Measurements from ENCODE around the gene CHST3.
A peak's percentile ranks its signal among the peaks of the same experiment; 100 is the strongest.

The CHST3 gene

DNA sequence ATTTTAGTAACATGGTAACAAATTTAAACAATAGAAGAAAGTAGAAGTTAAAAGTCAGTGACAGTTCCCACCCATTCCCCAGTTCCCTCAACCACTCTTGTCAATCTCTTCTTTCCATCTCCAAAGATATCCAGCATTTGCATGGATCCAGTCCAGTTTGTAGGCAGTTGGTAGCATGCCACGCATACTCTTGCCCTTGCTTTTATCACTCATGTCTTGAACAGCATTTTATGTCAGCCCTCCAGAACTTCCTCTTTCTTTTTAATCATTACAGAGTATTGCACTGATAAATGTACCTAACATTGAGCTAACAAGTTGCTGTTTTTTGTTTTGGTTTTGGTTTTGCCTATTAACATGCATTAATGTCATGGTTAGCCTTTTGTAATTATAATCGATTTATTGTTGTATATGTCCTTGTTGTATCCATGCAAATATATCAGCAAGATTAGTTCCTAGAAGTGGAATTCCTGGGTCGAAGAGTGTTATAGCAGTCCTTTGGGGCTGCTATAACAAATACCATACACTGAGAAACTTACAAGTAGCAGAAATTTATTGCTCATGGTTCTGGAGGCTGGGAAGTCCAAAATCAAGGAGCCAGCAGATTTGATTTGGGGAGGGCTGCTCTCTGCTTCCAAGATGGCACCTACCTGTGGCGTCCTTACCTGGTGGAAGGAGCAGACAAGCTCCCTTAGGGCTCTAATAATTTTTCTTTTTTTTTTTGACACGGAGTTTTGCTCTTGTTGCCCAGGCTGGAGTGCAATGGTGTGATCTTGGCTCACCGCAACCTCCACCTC, 25.7 kb downstream of the CHST3 start:
- no peaks in the 10 kb centered on the region for H3K27me3 ChIP-seq (ENCODE audit: low read depth, low read length)
- no peak overlapping the region for H3K4me3 ChIP-seq (ENCODE audit: low read length)
- H3K27ac ChIP-seq (ENCODE audit: low read length): no peak overlapping the region
- H3K9ac ChIP-seq (ENCODE audit: low read length): no peak overlapping the region
- TF ChIP-seq EZH2phosphoT487 (IDR thresholded peaks at IDR 0.05; ENCODE audit: low read depth): no peak
- TF ChIP-seq, protein P1, sequence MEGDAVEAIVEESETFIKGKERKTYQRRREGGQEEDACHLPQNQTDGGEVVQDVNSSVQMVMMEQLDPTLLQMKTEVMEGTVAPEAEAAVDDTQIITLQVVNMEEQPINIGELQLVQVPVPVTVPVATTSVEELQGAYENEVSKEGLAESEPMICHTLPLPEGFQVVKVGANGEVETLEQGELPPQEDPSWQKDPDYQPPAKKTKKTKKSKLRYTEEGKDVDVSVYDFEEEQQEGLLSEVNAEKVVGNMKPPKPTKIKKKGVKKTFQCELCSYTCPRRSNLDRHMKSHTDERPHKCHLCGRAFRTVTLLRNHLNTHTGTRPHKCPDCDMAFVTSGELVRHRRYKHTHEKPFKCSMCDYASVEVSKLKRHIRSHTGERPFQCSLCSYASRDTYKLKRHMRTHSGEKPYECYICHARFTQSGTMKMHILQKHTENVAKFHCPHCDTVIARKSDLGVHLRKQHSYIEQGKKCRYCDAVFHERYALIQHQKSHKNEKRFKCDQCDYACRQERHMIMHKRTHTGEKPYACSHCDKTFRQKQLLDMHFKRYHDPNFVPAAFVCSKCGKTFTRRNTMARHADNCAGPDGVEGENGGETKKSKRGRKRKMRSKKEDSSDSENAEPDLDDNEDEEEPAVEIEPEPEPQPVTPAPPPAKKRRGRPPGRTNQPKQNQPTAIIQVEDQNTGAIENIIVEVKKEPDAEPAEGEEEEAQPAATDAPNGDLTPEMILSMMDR (IDR thresholded peaks at IDR 0.05; ENCODE audit: low read depth, low read length): no peak
- H4K20me1 ChIP-seq (ENCODE audit: insufficient read depth, low read length): no peaks in the 10 kb centered on the region
- H3K9me3 ChIP-seq (ENCODE audit: insufficient read depth, low read length): no peaks in the 10 kb centered on the region
- H3K79me2 ChIP-seq (ENCODE audit: low read length): no peaks in the 10 kb centered on the region
- no peak overlapping the region for H2AFZ ChIP-seq (ENCODE audit: low read depth, low read length)
- peaks cover 27% of the 10 kb centered on the region for H3K4me1 ChIP-seq (ENCODE audit: low read length)
- H3K36me3 ChIP-seq (replicated peaks; ENCODE audit: low read depth, low read length): no peaks in the 10 kb centered on the region
- peak overlapping the region; percentile 37 for H3K4me2 ChIP-seq (ENCODE audit: low read length)

DNA sequence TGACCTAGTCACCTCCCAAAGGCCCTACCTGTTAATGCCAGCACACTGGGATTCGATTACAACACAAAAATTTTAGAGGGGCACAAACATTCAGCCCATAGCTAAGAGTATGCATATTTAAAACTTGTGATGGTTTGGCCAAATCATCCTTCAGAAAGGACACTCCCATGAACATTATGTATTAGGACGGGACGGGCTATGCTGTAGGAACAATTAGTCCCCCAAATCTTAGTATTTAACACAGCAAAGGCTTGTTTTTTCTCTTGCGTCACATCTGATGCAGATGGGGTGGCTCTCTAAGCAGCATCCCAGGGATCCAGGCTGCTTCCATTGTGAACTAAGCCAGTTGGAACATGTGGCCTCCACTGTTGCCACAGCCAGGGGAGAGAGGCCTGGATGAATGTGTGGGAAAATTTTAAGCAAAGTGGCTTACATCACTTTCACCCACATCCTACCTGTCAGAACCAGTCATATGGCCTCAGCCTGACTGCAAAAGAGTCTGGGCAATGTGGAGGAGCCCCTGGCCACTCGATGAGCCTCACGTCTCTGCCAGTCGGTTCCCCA, 26.6 kb downstream of the CHST3 start:
- no peak overlapping the region for H3K27ac ChIP-seq (ENCODE audit: low read length)
- no peaks in the 10 kb centered on the region for H4K20me1 ChIP-seq (ENCODE audit: insufficient read depth, low read length)
- H3K36me3 ChIP-seq (replicated peaks; ENCODE audit: low read depth, low read length): no peaks in the 10 kb centered on the region
- H3K4me1 ChIP-seq (ENCODE audit: low read length): peaks cover 17% of the 10 kb centered on the region
- no peaks in the 10 kb centered on the region for H3K9me3 ChIP-seq (ENCODE audit: insufficient read depth, low read length)
- H3K79me2 ChIP-seq (ENCODE audit: low read length): no peaks in the 10 kb centered on the region
- H3K27me3 ChIP-seq (ENCODE audit: low read depth, low read length): no peaks in the 10 kb centered on the region
- no peak overlapping the region for H3K4me3 ChIP-seq (ENCODE audit: low read length)
- TF ChIP-seq, protein P1 (IDR thresholded peaks at IDR 0.05; ENCODE audit: low read depth, low read length): no peak
- TF ChIP-seq EZH2phosphoT487 (IDR thresholded peaks at IDR 0.05; ENCODE audit: low read depth): no peak
- H3K4me2 ChIP-seq (ENCODE audit: low read length): no peak overlapping the region
- H3K9ac ChIP-seq (ENCODE audit: low read length): no peak overlapping the region
- H2AFZ ChIP-seq (ENCODE audit: low read depth, low read length): no peak overlapping the region

DNA sequence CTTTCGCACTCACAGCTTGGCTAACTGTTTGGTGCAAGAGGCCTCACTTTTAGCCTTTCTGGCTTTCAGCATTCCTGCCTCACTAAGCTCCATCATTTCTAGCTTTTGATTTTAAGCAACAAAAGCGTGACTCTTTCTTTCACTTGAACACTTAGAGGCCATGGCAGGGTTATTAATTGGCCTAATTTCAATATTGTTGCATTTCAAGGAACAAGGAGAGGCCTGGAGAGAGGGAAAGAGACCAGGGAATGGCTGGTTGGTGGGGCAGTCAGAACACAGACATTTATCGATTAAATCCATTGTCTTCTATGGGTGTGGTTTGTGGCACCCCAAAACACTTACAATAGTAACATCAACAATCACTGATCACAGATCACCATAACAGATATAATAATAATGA, 31.3 kb downstream of the CHST3 start:
- no peak overlapping the region for H2AFZ ChIP-seq (ENCODE audit: low read depth, low read length)
- H3K27ac ChIP-seq (ENCODE audit: low read length): no peak overlapping the region
- no peaks in the 10 kb centered on the region for H3K79me2 ChIP-seq (ENCODE audit: low read length)
- no peak overlapping the region for H3K4me3 ChIP-seq (ENCODE audit: low read length)
- H3K9ac ChIP-seq (ENCODE audit: low read length): no peak overlapping the region
- H3K36me3 ChIP-seq (replicated peaks; ENCODE audit: low read depth, low read length): no peaks in the 10 kb centered on the region
- H3K4me1 ChIP-seq (ENCODE audit: low read length): peaks cover 8% of the 10 kb centered on the region; the same call in 1 of the 2 replicates
- no peaks in the 10 kb centered on the region for H4K20me1 ChIP-seq (ENCODE audit: insufficient read depth, low read length)
- TF ChIP-seq, protein P1 (IDR thresholded peaks at IDR 0.05; ENCODE audit: low read depth, low read length): no peak
- no peak for TF ChIP-seq EZH2phosphoT487 (IDR thresholded peaks at IDR 0.05; ENCODE audit: low read depth)
- H3K4me2 ChIP-seq (ENCODE audit: low read length): no peak overlapping the region
- no peaks in the 10 kb centered on the region for H3K9me3 ChIP-seq (ENCODE audit: insufficient read depth, low read length)
- H3K27me3 ChIP-seq (ENCODE audit: low read depth, low read length): no peaks in the 10 kb centered on the region

DNA sequence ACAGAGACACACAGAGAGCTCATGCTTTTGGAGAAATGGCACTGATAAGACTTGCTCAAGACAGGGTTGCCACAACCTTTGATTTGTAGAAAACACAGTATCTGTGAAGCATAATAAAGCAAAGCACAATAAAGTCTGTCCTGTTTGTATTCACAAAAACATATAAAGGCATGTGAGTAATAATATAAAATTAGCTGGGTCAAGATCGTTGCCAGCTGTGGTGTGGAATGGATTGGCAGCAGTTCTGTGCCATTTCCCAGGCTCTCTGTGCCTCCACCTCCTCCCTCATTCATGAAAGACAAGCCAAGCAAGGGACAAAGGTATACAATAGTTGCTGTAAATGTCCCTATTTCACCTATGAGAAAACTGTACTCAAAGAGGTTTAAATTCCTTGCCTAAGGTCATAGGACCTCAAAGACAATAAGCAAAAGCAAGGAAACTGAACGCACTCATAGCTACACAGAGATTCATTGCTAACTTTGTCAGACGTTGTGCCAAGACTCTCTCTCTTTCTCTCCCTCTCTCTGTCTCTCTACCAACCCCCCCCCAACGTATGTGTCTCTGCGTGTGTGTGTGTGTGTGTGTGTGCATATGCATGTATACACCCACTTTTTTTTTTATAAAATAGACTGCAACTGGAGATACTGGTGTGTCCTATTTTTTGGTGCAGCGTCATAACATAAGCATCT, 31.8 kb downstream of the CHST3 start:
- Histone ChIP-seq H3K79me2 (ENCODE audit: low read length) (no peaks in the 10 kb centered on the region), H2AFZ (ENCODE audit: low read depth, low read length) (no peak overlapping the region), H4K20me1 (ENCODE audit: insufficient read depth, low read length) (no peaks in the 10 kb centered on the region), H3K27me3 (ENCODE audit: low read depth, low read length) (no peaks in the 10 kb centered on the region), H3K36me3 (replicated peaks; ENCODE audit: low read depth, low read length) (no peaks in the 10 kb centered on the region), H3K4me3 (ENCODE audit: low read length) (no peak overlapping the region), H3K4me1 (ENCODE audit: low read length) (peaks cover 8% of the 10 kb centered on the region; the same call in 1 of the 2 replicates), H3K9ac (ENCODE audit: low read length) (no peak overlapping the region), H3K4me2 (ENCODE audit: low read length) (no peak overlapping the region), H3K27ac (ENCODE audit: low read length) (no peak overlapping the region), H3K9me3 (ENCODE audit: insufficient read depth, low read length) (no peaks in the 10 kb centered on the region)
- TF ChIP-seq, protein P1 (IDR thresholded peaks at IDR 0.05; ENCODE audit: low read depth, low read length): no peak
- TF ChIP-seq EZH2phosphoT487 (IDR thresholded peaks at IDR 0.05; ENCODE audit: low read depth): no peak

Data from OCI-LY3 (cell line).